ENCODE data around the gene STK33.

GRCh38 chr11:8614497-8614896 lies 20.5 kb upstream of the STK33 start:
- TF ChIP-seq CTCF (IDR thresholded peaks at IDR 0.05; ENCODE audit: borderline replicate concordance, extremely low read depth, low read length, poor library complexity, severe bottlenecking) (no peak), EZH2 (IDR thresholded peaks at IDR 0.05; ENCODE audit: borderline replicate concordance, low read depth, low read length, severe bottlenecking) (no peak)
